ENCODE measurements around the gene STXBP5.

The STXBP5 gene

GRCh38 chr6:147384737-147385710 is 180.8 kb downstream of the STXBP5 start:
- DNase-seq = no peak

DNA sequence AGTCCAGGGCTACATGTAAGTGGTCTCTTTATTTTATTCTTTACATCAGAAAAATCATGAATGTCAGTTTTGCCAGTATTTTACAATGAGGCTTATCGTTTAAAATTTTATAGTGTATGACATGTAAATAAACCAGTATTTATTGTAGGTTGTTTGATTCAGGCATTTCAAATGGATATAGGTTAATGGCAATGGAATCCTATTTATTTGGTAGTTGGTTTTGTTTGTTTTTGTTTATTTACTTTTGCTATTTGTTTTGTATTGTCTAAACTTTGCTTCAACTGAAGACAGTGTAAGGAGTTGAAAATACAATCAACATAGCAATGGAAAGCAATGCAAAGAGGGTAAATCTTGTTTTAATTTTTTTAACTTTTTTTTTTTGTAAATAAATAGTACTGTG is 185.2 kb downstream of the STXBP5 start:
- no peak for DNase-seq

DNA sequence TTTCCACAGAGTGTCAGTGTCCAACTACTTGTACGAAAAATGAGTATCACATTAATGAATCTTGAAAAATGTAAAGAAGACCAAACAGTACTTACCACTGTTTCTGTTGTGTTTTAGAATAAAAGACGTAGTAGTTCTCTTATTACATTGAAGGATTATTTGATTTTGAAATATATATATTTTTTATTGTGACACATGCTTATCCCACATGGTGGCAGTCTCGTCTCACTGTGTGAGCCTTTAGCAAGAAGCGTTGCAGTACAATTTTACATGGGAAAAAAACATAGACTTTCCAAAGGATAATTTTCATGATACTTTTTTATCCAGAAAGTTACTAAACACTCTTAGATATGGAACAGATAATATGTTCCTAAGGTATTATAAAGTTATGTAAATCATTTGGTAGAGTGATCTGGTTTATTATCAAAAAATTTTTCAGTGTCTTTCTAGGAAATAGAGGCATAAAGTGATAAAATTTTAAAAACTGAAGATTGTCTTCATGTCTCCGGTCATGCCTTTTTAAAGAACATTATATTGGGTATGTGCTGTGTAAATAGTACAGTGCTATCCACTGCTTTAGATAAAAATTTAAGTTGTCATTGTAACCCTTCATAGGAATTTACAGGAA is 186.8 kb downstream of the STXBP5 start:
- peak; percentile 25 for DNase-seq

DNA sequence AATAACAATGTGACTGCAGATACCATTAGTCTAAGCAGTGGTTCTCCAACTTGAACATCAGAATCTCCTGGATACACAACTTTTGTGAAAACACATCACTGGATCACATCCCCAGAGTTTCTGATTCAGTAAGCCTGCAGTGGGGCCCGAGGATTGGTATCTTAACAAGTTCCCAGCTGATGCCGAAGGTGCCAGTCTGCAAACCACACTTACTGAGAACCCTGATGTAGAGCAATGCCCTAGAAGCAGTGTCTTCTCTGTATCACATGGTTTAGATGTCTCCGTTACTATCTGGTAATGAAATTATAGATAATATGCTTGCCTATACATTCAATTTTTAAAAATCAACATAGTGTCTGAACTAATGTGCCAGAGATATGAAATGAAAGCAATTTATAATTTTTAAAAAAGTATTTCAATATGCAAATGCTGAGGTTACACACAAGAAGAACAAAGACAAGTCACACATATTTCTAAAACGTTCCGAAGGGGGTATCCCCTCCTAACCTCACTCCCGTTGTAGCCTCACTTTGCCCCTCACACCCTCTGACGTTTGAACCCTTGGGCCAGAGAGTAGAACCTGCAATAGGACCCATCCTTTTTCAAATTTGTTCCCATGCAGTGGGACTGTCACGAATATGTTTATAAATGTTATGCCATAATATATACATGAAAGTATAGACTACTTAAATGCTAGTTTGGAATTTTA is 188.9 kb downstream of the STXBP5 start:
- DNase-seq = no peak

GRCh38 chr6:147395158-147395557 is 190.9 kb downstream of the STXBP5 start:
- DNase-seq = peak; percentile 50

GRCh38 chr6:147397306-147397705 is 193.1 kb downstream of the STXBP5 start:
- no peak for DNase-seq

- DNase-seq = no peak
These were observed 196.8 kb downstream of the STXBP5 start for GRCh38 chr6:147400968-147401367.

DNA sequence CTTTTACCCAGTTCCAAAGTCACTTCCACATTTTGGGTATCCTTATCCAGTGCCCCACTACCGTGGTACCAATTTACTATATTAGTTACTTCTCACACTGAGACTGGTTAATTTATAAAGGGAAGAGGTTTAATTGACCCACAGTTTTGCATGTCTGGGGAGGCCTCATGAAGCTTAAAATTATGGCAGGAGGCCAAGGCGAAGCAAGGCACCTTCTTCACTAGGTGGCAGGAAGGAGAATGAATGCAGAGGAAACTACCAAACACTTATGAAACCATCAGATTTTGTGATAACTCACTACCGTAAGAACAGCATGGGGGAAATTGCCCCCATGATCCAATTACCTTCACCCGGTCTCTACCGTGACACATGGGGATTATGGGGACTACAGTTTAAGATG is 197.6 kb downstream of the STXBP5 start:
- no peak for DNase-seq

GRCh38 chr6:147406783-147407182 is 202.6 kb downstream of the STXBP5 start:
- DNase-seq = no peak

DNA sequence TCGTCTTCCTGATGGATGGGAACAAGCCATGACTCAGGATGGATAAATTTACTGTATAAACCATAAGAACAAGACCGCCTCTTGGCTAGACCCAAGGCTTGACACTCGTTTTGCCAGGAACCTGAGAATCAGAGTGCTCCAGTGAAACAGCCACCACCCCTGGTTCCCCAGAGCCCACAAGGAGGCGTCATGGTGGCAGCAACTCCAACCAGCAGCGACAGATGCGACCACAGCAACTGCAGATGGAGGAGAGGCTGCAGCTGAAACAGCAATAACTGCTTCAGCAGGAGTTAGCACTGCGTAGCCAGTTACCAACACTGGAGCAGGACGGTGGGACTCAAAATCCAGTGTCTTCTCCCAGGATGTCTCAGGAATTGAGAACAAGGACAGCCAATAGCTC is 203.4 kb downstream of the STXBP5 start:
- no peak for DNase-seq

DNA sequence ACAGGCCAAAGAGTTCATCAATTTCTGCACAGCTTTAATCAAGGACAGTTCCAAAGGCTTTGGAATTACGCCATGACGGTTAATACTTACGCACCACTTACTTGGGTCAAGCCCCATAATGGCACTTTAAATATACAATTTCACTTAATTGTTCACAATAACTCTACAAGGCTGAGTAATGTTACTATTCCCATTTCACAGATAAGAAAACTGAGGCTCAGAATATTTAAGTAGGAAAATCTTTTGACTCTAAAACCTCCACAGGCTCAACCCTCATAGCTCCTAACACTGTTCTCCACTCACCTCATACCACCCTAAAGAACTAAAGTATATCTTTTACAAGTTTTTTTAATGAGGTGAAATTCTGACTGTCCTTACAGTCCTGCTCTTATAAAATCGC is 212.4 kb downstream of the STXBP5 start:
- no peak for DNase-seq

- DNase-seq = no peak
These were observed 213.7 kb downstream of the STXBP5 start for GRCh38 chr6:147417954-147418353.

GRCh38 chr6:147418523-147418922 is 214.3 kb downstream of the STXBP5 start:
- no peak for DNase-seq

- no peak for DNase-seq
These were observed 217.7 kb downstream of the STXBP5 start for GRCh38 chr6:147421903-147422302.

DNA sequence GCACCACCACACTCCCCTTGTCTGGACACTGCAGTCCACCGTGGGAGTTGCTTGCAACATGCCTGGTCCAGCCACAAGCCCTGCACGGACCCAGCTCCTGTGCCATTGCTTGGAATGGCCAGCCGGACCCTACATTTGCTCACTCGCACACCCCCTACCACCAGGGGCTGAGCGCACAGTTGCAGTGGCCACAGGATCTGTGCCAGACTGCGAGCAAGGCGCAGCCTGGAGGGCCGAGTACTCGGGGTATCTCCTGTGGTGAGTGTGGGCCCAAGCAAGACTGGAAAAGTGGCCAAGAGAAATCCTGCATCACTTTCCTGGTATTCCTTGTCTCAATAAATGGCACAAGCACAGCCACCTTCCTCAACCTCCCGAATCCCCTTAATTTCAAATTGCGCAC is 218.9 kb downstream of the STXBP5 start:
- DNase-seq = no peak

GRCh38 chr6:147429794-147430193 is 225.6 kb downstream of the STXBP5 start:
- DNase-seq = no peak

GRCh38 chr6:147430811-147431210 is 226.6 kb downstream of the STXBP5 start:
- no peak for DNase-seq

DNA sequence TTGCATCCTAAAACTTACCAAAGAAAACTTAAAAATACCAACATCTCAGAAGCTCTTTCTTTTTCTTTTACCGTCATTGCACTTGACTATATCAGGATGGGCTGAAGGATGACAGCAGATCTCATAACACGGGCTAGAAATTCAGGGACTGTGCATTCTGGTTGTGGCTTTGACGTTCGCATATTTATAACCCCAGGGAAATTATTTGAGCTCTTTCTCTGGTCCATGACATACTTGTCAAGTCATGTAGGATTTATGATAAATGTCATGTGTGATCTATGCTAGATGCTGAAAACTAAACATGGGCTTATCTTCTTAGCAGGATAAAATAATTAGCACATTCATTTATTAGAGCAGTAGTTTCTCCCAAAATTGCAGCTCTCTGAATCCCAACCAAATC is 229.9 kb downstream of the STXBP5 start:
- no peak for DNase-seq

- peak; percentile 30 for DNase-seq
These were observed 230.3 kb downstream of the STXBP5 start for GRCh38 chr6:147434516-147434915.

GRCh38 chr6:147437615-147438014 is 233.4 kb downstream of the STXBP5 start:
- no peak for DNase-seq

GRCh38 chr6:147438758-147439528 is 234.7 kb downstream of the STXBP5 start:
- DNase-seq = no peak

All from fibroblast of skin of abdomen (primary cell).